ENCODE results near the gene RNF217. TPM values are rescaled to one million over a fixed set of nuclear protein-coding genes. Genes with fewer than 3 reads are reported as not detected.

The RNF217 gene
- total RNA-seq, 3 donors from 2014 or later (not counting 1 experiment from before 2014, with no cell fraction given), result 3.3 to 9.5 (median 4.4) TPM

- no peak for DNase-seq
- ATAC-seq, result no peak
- H3K4me1 Mint-ChIP-seq, result no peaks in the 10 kb centered on the region
- intact Hi-C loops (cut with micrococcal nuclease), result no loop called here
- Histone ChIP-seq H3K27me3 (ENCODE audit: control insufficient read depth, insufficient read depth, low read length) (no peaks in the 10 kb centered on the region), H3K4me3 (ENCODE audit: low read length) (no peak overlapping the region), H3K27ac (ENCODE audit: low read length) (no peak overlapping the region), H3K9me3 (ENCODE audit: control insufficient read depth, insufficient read depth, low read length) (no peaks in the 10 kb centered on the region), H3K36me3 (ENCODE audit: control insufficient read depth, insufficient read depth, low read length) (no peaks in the 10 kb centered on the region), H3K4me1 (ENCODE audit: control insufficient read depth, insufficient read depth, low read length) (no peaks in the 10 kb centered on the region)
- WGBS (ENCODE audit: insufficient coverage), result 93% methylated on average over 2 of the region's 3 CpGs
- peaks cover 13 to 22% of the 10 kb centered on the region in 2 donors for H3K27me3 Mint-ChIP-seq (ENCODE audit: low read depth in 2 of 2)
- no peak overlapping the region for H3K27ac Mint-ChIP-seq
- no peak for TF ChIP-seq CTCF (IDR thresholded peaks at IDR 0.05)
- H3K4me3 Mint-ChIP-seq, result no peak overlapping the region
- no peaks in the 10 kb centered on the region for H3K9me3 Mint-ChIP-seq
- H3K36me3 Mint-ChIP-seq, result no peaks in the 10 kb centered on the region
These were observed 12.5 kb upstream of the RNF217 start for GRCh38 chr6:124949706-124950105.

- no peak for TF ChIP-seq CTCF (IDR thresholded peaks at IDR 0.05)
- Histone ChIP-seq H3K4me3 (ENCODE audit: low read length) (no peak overlapping the region), H3K36me3 (ENCODE audit: control insufficient read depth, insufficient read depth, low read length) (no peaks in the 10 kb centered on the region), H3K27me3 (ENCODE audit: control insufficient read depth, insufficient read depth, low read length) (peaks cover 2% of the 10 kb centered on the region), H3K9me3 (ENCODE audit: control insufficient read depth, insufficient read depth, low read length) (no peaks in the 10 kb centered on the region), H3K27ac (ENCODE audit: low read length) (no peak overlapping the region), H3K4me1 (ENCODE audit: control insufficient read depth, insufficient read depth, low read length) (no peaks in the 10 kb centered on the region)
- WGBS (ENCODE audit: insufficient coverage), result no CpG with 5 or more reads among the region's 1 CpG
- peaks cover 10 to 18% of the 10 kb centered on the region in 2 donors for H3K27me3 Mint-ChIP-seq (ENCODE audit: low read depth in 2 of 2)
- H3K4me1 Mint-ChIP-seq, result no peaks in the 10 kb centered on the region
- intact Hi-C loops (cut with micrococcal nuclease), result no loop called here
- ATAC-seq (no peak), DNase-seq (no peak)
- no peaks in the 10 kb centered on the region for H3K36me3 Mint-ChIP-seq
- no peaks in the 10 kb centered on the region for H3K9me3 Mint-ChIP-seq
- no peak overlapping the region for H3K4me3 Mint-ChIP-seq
- no peak overlapping the region for H3K27ac Mint-ChIP-seq
These were observed 8.4 kb upstream of the RNF217 start for GRCh38 chr6:124953808-124954207.

- no peaks in the 10 kb centered on the region for H3K4me1 ChIP-seq (ENCODE audit: control insufficient read depth, insufficient read depth, low read length)
- Mint-ChIP-seq H3K9me3 (no peaks in the 10 kb centered on the region), H3K27me3 (ENCODE audit: low read depth in 2 of 2) (peaks cover 14 to 29% of the 10 kb centered on the region in 2 donors), H3K4me3 (no peak overlapping the region), H3K4me1 (no peaks in the 10 kb centered on the region), H3K27ac (no peak overlapping the region), H3K36me3 (no peaks in the 10 kb centered on the region)
- H3K27ac ChIP-seq (ENCODE audit: low read length), result no peak overlapping the region
- H3K4me3 ChIP-seq (ENCODE audit: low read length), result no peak overlapping the region
- H3K9me3 ChIP-seq (ENCODE audit: control insufficient read depth, insufficient read depth, low read length), result no peaks in the 10 kb centered on the region
- WGBS (ENCODE audit: insufficient coverage), result 90% methylated on average over 7 of the region's 7 CpGs
- no peaks in the 10 kb centered on the region for H3K36me3 ChIP-seq (ENCODE audit: control insufficient read depth, insufficient read depth, low read length)
- peaks cover 2% of the 10 kb centered on the region for H3K27me3 ChIP-seq (ENCODE audit: control insufficient read depth, insufficient read depth, low read length)
- TF ChIP-seq CTCF (IDR thresholded peaks at IDR 0.05), result no peak
- ATAC-seq (no peak), DNase-seq (no peak)
- intact Hi-C loops (cut with micrococcal nuclease), result no loop called here
These were observed 7.0 kb upstream of the RNF217 start for GRCh38 chr6:124955108-124955856.

GRCh38 chr6:124956018-124956417 is 6.2 kb upstream of the RNF217 start:
- H3K4me3 Mint-ChIP-seq, result no peak overlapping the region
- H3K27ac ChIP-seq (ENCODE audit: low read length), result no peak overlapping the region
- intact Hi-C loops (cut with micrococcal nuclease), result no loop called here
- H3K36me3 Mint-ChIP-seq, result no peaks in the 10 kb centered on the region
- DNase-seq (no peak), ATAC-seq (no peak)
- no peak overlapping the region for H3K4me3 ChIP-seq (ENCODE audit: low read length)
- no peaks in the 10 kb centered on the region for H3K9me3 Mint-ChIP-seq
- no peak for TF ChIP-seq CTCF (IDR thresholded peaks at IDR 0.05)
- peaks cover under 1 to 1% of the 10 kb centered on the region in 2 donors for H3K4me1 Mint-ChIP-seq
- H3K27me3 ChIP-seq (ENCODE audit: control insufficient read depth, insufficient read depth, low read length), result peaks cover 2% of the 10 kb centered on the region
- H3K27ac Mint-ChIP-seq, result no peak overlapping the region
- H3K36me3 ChIP-seq (ENCODE audit: control insufficient read depth, insufficient read depth, low read length), result no peaks in the 10 kb centered on the region
- peaks cover 17 to 37% of the 10 kb centered on the region in 2 donors for H3K27me3 Mint-ChIP-seq (ENCODE audit: low read depth in 2 of 2)
- H3K4me1 ChIP-seq (ENCODE audit: control insufficient read depth, insufficient read depth, low read length), result no peaks in the 10 kb centered on the region
- H3K9me3 ChIP-seq (ENCODE audit: control insufficient read depth, insufficient read depth, low read length), result no peaks in the 10 kb centered on the region
- 91% methylated on average over 6 of the region's 6 CpGs for WGBS (ENCODE audit: insufficient coverage)
